GM21529 (cell line): ENCODE data around the gene ANHX.

ENCODE experiments used
- ATAC-seq: cut with Tn5 transposase; IDR thresholded peaks from one replicate; pipeline ENCODE4 v1.9.1; 2021; ENCODE audit not compliant: unreplicated experiment

ANHX gene

DNA sequence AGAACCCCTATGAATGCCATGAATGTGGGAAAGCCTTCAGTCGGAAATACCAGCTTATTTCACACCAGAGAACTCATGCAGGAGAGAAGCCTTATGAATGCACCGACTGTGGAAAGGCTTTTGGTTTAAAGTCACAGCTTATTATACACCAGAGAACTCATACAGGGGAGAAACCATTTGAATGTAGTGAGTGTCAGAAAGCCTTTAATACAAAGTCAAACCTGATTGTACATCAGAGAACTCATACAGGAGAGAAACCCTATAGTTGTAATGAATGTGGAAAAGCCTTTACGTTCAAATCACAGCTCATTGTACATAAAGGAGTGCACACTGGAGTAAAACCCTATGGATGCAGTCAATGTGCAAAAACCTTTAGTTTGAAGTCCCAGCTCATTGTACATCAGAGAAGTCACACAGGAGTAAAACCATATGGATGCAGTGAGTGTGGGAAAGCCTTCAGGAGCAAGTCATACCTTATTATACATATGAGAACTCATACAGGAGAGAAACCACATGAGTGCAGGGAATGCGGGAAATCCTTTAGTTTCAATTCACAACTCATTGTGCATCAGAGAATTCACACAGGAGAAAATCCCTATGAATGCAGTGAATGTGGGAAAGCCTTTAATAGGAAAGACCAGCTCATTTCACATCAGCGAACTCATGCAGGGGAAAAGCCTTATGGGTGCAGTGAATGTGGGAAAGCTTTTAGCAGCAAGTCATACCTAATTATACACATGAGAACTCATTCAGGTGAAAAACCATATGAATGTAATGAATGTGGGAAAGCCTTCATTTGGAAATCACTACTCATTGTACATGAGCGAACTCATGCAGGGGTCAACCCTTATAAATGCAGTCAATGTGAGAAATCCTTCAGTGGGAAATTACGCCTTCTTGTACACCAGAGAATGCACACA lies 32.1 kb downstream of the ANHX start:
- ATAC-seq = no peak

DNA sequence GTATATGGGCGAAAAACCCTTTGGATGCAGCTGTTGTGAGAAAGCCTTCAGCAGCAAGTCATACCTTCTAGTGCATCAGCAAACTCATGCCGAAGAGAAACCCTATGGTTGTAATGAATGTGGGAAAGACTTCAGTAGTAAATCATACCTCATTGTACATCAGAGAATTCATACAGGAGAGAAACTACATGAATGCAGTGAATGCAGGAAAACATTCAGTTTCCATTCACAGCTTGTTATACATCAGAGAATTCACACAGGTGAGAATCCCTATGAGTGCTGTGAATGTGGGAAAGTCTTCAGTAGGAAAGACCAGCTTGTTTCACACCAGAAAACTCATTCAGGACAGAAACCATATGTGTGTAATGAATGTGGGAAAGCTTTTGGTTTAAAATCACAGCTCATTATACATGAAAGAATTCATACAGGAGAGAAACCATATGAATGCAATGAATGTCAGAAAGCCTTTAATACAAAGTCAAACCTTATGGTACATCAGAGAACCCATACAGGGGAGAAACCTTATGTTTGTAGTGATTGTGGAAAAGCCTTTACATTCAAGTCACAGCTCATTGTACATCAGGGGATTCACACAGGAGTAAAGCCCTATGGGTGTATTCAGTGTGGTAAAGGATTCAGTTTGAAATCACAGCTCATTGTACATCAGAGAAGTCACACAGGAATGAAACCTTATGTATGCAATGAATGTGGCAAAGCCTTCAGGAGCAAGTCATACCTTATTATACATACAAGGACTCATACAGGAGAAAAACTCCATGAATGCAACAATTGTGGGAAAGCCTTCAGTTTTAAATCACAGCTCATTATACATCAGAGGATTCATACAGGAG lies 33.0 kb downstream of the ANHX start:
- no peak for ATAC-seq

DNA sequence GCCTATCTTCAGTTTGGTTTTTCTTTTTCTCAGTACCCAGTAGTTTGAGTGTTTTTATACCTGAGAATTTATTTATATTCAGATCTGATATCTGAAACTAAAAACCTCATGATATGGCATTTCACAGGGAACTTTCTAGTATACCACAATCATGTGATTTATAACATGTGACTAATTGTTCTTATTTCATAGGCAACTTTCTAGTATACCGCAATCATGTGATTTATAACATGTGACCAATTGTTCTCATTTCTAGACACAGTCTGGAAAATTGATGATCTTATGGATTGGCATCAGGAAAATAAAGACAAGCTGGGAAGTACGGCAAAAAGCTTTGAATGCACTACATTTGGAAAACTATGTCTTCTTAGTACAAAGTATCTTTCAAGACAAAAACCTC lies 33.8 kb downstream of the ANHX start:
- no peak for ATAC-seq

DNA sequence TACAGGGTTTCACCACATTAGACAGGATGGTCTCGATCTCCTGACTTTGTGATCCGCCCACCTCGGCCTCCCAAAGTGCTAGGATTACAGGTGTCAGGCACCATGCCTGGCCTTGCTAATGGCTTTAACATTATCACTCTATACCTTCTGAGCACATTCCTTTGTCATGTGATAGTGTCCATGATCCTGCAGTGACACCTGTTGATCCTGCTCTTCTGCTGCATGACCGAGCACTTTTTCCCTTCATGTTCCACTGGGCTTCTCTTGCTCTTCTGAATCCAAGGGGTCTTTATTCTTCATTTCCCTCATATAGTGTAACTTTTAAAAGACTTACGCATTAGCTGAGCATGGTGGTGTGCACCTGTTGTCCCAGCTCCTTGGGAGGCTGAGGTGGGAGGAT lies 42.8 kb downstream of the ANHX start:
- no peak for ATAC-seq

DNA sequence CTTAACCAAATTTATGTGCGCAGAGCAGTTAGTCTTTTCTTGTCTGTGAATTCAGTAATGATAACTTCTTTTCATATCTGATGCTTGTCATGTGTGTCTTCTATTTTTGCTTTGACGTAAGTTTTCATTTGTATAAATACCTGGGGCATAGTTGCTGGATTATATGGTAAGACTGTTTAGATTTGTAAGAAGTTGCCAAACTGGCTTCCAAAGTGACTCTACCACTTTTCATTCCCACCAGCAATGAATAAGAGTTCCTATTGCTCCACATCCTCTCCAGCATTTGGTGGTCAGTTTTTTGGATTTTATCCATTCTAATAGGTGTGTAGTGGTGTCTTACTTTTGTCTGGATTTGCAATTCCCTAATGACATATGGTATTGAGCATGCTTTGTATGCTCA lies 45.5 kb downstream of the ANHX start:
- ATAC-seq = no peak

DNA sequence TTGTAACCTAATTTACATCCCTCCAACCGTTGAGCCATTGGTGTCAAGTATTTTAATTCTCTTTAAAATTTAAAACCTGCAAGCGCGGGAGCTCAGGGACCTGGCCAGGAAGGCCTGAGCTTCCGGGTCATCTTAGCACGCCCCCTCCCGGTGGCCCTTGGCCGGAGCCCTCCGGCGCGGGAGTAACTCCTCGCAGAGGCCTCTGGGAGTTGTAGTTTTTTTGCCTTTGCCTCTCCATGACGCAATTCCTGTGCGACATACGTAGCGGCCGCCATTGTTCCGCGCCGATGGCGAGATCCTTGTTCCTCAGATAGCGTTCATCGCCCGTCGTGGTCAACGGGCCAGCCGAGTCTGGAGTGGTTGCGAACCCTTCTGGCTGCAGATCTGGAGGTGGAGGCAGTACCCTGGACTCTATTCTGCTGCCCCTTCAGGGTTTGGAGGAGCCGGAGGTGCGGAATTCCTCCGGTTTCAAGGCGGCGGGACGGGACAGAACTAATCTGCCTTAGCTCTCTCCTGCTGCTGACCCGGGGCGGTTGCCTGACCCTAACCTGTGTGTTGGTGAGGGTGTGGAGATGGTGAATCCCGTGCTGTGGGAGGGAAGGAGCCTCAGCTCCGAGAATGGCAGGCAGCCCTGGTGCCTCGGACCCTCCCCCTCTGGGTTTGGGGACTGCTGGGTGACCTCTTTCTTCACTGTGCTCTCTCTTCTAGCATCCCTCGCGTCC lies 54.3 kb downstream of the ANHX start, which contains the start of gene ZNF268:
TSS of gene ZNF268 (plus strand) at position 258 of the 722 bp plus-strand sequence. CDS start 503 bp downstream, outside the sequence.
- peak; percentile 97 for ATAC-seq

DNA sequence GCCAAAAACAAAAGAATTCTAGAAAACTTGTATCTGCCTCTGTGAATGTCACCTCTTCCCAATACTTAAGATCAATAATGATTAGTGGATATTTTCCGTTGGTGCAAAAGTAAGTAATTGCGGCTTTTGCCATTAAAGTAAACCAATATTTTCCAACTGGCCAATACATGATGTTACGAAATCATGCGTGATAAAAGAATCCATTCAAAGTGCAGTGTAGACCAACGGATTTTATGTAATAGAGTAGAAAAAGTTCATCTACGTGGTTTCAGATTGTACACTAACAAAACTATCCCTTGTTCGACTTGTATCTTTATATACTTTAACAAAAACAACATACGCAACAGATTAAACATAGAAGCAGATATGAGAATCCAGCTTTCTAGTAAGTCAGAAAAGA lies 55.0 kb downstream of the ANHX start:
- ATAC-seq = no peak

DNA sequence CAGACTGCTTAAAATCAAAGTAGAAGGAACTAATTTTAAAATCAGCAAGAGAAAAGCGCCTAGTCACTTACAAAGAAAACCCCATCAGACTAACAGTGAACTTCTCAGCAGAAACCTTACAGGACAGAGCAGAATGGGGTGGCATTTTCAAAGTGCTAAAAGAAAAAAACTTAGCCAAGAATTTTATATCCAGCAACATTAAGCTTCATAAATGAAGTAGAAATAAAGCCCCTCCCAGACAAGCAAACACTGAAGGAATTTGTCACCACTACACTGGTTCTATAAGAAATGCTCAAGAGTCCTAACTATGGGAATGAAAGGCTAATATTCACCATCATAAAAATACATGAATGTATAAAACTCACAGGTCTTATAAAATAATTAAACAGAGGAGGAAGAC lies 60.8 kb downstream of the ANHX start:
- no peak for ATAC-seq

DNA sequence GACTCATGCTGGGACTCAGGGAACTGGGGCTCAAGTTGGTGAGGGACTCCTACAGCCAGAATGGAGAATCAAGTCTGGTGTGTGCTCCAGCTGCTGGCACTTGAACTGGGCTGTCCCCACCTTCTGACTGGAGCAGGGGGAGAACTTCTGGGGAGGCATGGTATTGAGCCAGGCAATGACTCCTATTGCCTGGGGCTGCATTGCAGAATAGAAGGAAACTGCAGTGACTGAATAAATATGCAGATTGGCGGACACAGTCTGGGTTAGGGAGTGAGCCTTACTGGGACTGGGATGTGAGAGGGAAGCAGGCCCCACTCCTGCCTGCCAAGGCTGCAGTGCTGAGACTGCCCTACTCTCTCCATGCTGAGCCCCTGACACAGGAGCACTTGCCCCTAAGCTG lies 63.2 kb downstream of the ANHX start:
- no peak for ATAC-seq
